Measurements from ENCODE around the gene USP7. TPM values are rescaled to one million over a fixed set of nuclear protein-coding genes. Genes with fewer than 3 reads are reported as not detected.

USP7 gene
- total RNA-seq, 1 experiment from 2014 or later = 228 TPM

GRCh38 chr16:8847623-8848022 lies 116.1 kb downstream of the USP7 start:
- Histone ChIP-seq H3K36me3 (ENCODE audit: insufficient read depth, low read length, poor library complexity, severe bottlenecking) (peaks cover 48% of the 10 kb centered on the region), H3K9me3 (ENCODE audit: low read depth, low read length, poor library complexity, severe bottlenecking) (no peaks in the 10 kb centered on the region), H3K4me3 (ENCODE audit: low read depth, low read length, poor library complexity, severe bottlenecking) (no peak overlapping the region), H3K27me3 (replicated peaks; ENCODE audit: insufficient read depth, low read depth, low read length, poor library complexity) (no peaks in the 10 kb centered on the region), H3K4me1 (ENCODE audit: insufficient read depth, low read length, poor library complexity, severe bottlenecking) (peaks cover 10% of the 10 kb centered on the region), H3K27ac (ENCODE audit: low read depth, low read length, poor library complexity, severe bottlenecking) (no peak overlapping the region)
- intact Hi-C loops (cut with micrococcal nuclease; ENCODE audit: unreplicated experiment) = no loop called here
- TF ChIP-seq CTCF (conservative IDR thresholded peaks at IDR 0.05; ENCODE audit: low read depth, low read length) (no peak), EZH2 (IDR thresholded peaks at IDR 0.05; ENCODE audit: borderline replicate concordance, low read depth, low read length, poor library complexity, severe bottlenecking) (no peak)
- DNase-seq (ENCODE audit: low spot score) = no peak
- ChIA-PET CTCF (no interaction called here), POLR2A (ENCODE audit: low non-redundant PET) (no interaction called here)
- BruUV-seq (replicated peaks) = no TSS peak

- ChIA-PET CTCF (no interaction called here), POLR2A (ENCODE audit: low non-redundant PET) (interaction anchor here (0.6 kb wide), 1 partner anchor 24 kb away, joined by 3 read pairs; no protein-coding TSS in a partner anchor)
- BruUV-seq (replicated peaks) = no TSS peak
- no peak for DNase-seq (ENCODE audit: low spot score)
- Histone ChIP-seq H3K27me3 (replicated peaks; ENCODE audit: insufficient read depth, low read depth, low read length, poor library complexity) (no peaks in the 10 kb centered on the region), H3K4me3 (ENCODE audit: low read depth, low read length, poor library complexity, severe bottlenecking) (no peak overlapping the region), H3K27ac (ENCODE audit: low read depth, low read length, poor library complexity, severe bottlenecking) (no peak overlapping the region), H3K4me1 (ENCODE audit: insufficient read depth, low read length, poor library complexity, severe bottlenecking) (peaks cover 10% of the 10 kb centered on the region), H3K9me3 (ENCODE audit: low read depth, low read length, poor library complexity, severe bottlenecking) (no peaks in the 10 kb centered on the region), H3K36me3 (ENCODE audit: insufficient read depth, low read length, poor library complexity, severe bottlenecking) (peaks cover 43% of the 10 kb centered on the region)
- intact Hi-C loops (cut with micrococcal nuclease; ENCODE audit: unreplicated experiment) = no loop called here
- no peak for TF ChIP-seq CTCF (conservative IDR thresholded peaks at IDR 0.05; ENCODE audit: low read depth, low read length)
- no peak for TF ChIP-seq EZH2 (IDR thresholded peaks at IDR 0.05; ENCODE audit: borderline replicate concordance, low read depth, low read length, poor library complexity, severe bottlenecking)
Measured at GRCh38 chr16:8847145-8847544, 116.6 kb downstream of the USP7 start.

GRCh38 chr16:8846401-8846932 lies 117.2 kb downstream of the USP7 start:
- DNase-seq (ENCODE audit: low spot score) = no peak
- CTCF ChIA-PET = no interaction called here
- Histone ChIP-seq H3K4me3 (ENCODE audit: low read depth, low read length, poor library complexity, severe bottlenecking) (no peak overlapping the region), H3K27ac (ENCODE audit: low read depth, low read length, poor library complexity, severe bottlenecking) (peak overlapping the region; percentile 10), H3K27me3 (replicated peaks; ENCODE audit: insufficient read depth, low read depth, low read length, poor library complexity) (no peaks in the 10 kb centered on the region), H3K9me3 (ENCODE audit: low read depth, low read length, poor library complexity, severe bottlenecking) (no peaks in the 10 kb centered on the region), H3K4me1 (ENCODE audit: insufficient read depth, low read length, poor library complexity, severe bottlenecking) (peaks cover 10% of the 10 kb centered on the region), H3K36me3 (ENCODE audit: insufficient read depth, low read length, poor library complexity, severe bottlenecking) (peaks cover 37% of the 10 kb centered on the region)
- intact Hi-C loops (cut with micrococcal nuclease; ENCODE audit: unreplicated experiment) = no loop called here
- POLR2A ChIA-PET (ENCODE audit: low non-redundant PET) = interaction anchor here (0.6 kb wide), 1 partner anchor 23 kb away, joined by 3 read pairs; no protein-coding TSS in a partner anchor
- no TSS peak for BruUV-seq (replicated peaks)
- TF ChIP-seq EZH2 (IDR thresholded peaks at IDR 0.05; ENCODE audit: borderline replicate concordance, low read depth, low read length, poor library complexity, severe bottlenecking) (no peak), CTCF (conservative IDR thresholded peaks at IDR 0.05; ENCODE audit: low read depth, low read length) (no peak)
